Stimulated activated CD4-positive, alpha-beta T cell treated with anti-CD3 and anti-CD28 coated beads, TNF-alpha, amount 100 ng/mL, for 24 hours (primary cell): ENCODE results near the gene HDGF.

Source experiments
- DNase-seq, 3 experiments: peaks; one replicate each; pipeline ENCODE4 v3.0.0-alpha.2; 2020; ENCODE audit warnings: low read depth in 3 of 3

HDGF gene

GRCh38 chr1:156698995-156699394 lies 52.5 kb downstream of the HDGF start:
- DNase-seq: no peak

GRCh38 chr1:156697481-156697880 lies 54.0 kb downstream of the HDGF start:
- no peak for DNase-seq

DNA sequence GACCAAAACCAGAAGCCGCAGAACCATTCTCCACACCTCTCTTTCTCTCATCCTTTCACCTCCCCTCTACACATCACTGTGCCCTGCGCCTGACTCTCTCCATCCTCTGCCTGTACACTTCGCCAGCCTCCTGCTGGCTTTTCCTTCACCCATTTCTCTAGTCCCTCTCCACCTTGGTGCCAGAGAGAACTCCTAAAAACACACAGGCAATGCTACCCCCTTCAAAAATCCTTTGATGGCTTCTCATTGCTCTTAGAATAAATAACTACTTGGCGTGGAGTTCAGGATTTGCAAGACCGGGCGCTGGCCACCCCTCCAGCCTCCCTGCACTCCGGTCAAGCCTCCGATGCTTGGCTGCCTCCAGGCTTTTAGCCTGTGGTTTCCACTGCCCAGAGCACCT lies 54.7 kb downstream of the HDGF start:
- DNase-seq: no peak

- DNase-seq: no peak
Observed at GRCh38 chr1:156694690-156694962, 56.8 kb downstream of the HDGF start.

DNA sequence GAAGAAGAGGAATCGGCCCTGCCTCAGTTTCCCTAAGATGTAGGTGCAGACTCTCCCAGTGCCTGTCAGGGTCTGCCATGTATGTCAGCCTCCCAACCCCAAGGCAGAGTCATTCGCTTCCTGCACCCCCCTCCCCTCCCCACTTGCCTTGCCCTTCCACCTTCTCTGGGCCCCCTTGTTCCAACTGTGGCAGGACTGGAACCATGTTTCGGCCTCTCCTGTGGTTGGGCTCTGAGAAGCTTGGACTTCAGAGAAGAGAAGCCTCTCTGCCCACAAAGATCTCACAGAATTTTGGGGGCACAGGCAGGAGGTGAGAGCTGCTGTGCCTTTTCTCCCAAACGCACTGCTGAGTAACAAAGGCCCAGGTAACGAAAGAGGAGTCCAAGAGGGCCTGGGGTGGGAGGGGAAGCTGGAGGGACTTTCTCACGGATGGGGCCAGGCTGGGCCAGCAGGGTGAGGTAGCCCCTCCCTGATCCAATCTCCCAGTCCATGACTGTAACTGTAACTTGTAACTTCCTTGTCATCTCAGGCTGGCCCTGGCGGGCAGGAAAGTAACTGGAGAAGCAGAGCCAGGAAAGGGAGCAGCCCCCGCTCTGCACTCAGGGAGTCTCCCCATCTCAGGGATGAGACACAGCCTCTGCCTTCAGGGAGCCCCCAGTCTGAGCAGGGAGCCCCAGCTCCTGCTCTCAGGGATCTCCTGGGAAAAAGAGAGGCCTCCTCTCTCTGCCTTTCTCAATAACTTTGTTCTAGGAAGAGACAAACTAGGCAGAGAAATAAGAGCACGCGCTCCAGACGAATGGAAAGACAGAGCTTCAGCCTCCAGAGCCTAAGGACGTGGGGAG lies 57.4 kb downstream of the HDGF start:
- DNase-seq: no peak

DNA sequence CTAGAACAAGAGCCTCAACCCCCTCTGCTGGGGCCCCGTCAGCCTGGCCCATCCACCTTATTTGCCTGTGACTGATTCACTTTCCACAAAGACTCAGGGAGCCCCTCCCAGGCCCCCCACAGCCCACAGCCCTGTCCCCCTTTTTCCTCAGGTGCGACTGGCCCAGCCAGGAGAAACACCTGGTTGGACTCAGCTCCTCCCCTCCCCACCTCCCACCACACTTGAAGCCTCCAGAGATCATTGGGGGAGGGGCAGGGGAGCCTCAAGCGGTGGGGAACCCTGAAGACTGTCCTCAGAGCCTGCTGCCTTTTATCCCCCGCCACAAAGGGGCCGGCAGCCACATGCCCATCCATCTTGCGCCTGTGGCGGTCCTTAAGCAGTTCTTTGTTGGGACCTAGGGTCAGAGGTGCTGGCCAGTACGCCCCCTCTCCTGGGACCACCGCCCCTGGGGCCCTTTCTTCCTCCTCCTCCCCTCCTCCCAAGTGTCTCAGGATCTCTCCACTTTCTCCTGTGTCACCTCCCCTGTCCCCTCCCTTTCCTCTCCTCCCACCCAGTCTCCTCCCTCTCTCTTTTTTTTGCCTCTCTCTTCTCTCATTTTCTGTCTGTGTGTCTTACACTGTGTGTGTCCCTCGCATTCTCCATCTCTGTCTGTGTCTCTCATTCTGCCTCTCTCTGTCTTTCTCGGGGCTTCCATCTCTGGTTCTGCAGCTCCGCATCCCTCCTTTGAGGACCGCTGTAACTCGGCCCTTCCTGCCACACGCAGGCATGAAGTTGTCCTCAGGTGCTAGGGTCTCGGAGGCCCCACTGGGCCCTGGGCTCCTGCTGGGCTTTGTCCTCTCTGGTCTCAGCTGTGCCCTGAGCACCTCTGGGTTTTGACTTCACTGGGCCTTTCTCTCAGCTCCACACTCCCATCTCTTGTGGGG lies 58.3 kb downstream of the HDGF start:
- no peak for DNase-seq

DNA sequence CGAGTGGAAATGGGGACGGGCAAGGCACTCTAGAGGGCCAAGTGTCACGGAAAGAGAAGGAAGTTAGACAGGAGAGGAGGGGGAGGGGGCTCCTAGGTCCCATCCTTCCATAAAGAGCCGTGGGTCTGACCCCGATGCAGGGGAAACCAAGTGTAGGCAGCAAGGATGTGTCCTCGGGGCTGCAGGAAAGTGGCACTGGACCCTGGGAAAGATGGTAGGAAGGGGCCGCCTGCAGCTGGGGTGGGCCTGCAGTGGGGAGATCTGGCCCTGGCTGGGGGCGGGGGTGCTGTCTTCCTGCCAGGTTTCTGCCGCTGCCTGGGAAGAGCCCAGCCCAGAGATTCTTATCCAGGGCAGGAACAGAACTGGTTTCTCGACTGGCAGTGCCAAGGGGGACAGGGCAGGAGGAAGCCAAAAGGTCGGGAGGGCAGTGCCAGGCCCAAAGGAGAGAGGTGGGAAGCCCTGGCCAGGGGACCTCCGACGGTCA lies 59.0 kb downstream of the HDGF start:
- no peak for DNase-seq
